Measurements from ENCODE around the gene HINT1.
A peak's percentile ranks its signal among the peaks of the same experiment; 100 is the strongest.

HINT1 gene

DNA sequence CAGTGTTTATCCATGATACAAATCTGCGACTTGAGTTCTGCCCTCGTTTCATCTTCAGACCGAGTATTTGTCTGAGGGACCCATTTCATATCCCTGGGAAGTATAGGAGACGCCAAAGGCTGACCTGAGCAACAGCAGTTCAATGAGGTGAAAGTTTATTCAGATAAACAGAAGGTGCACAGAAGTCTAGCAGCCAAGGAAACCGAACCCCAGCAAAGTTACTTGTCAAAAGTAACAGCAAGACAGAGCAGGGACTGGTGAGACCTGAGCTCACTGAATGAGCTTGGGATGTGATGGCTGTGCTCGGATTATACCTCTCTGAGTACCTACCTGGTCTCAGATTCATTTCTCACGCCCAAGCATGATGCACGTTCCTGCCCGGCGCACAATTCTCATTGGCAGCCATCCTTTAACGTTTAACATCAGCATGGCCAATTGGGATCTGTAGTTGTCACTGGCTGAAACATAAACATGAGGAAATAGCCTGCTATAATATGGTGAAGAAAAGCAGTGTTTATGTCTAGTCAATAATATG, 6.3 kb upstream of the HINT1 start:
- no peak for TF ChIP-seq FOXP2 (optimal IDR thresholded peaks at IDR 0.05; ENCODE audit: borderline replicate concordance, extremely low read depth, extremely low read length, insufficient read depth)
- TF ChIP-seq POLR2AphosphoS5 (IDR thresholded peaks at IDR 0.05; ENCODE audit: low read depth, low read length) = no peak
- TF ChIP-seq, protein P1, sequence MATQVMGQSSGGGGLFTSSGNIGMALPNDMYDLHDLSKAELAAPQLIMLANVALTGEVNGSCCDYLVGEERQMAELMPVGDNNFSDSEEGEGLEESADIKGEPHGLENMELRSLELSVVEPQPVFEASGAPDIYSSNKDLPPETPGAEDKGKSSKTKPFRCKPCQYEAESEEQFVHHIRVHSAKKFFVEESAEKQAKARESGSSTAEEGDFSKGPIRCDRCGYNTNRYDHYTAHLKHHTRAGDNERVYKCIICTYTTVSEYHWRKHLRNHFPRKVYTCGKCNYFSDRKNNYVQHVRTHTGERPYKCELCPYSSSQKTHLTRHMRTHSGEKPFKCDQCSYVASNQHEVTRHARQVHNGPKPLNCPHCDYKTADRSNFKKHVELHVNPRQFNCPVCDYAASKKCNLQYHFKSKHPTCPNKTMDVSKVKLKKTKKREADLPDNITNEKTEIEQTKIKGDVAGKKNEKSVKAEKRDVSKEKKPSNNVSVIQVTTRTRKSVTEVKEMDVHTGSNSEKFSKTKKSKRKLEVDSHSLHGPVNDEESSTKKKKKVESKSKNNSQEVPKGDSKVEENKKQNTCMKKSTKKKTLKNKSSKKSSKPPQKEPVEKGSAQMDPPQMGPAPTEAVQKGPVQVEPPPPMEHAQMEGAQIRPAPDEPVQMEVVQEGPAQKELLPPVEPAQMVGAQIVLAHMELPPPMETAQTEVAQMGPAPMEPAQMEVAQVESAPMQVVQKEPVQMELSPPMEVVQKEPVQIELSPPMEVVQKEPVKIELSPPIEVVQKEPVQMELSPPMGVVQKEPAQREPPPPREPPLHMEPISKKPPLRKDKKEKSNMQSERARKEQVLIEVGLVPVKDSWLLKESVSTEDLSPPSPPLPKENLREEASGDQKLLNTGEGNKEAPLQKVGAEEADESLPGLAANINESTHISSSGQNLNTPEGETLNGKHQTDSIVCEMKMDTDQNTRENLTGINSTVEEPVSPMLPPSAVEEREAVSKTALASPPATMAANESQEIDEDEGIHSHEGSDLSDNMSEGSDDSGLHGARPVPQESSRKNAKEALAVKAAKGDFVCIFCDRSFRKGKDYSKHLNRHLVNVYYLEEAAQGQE (IDR thresholded peaks at IDR 0.05; ENCODE audit: insufficient read depth in 1 of 2, low read depth in 2 of 2, low read length in 2 of 2) = no peak
- TF ChIP-seq SIN3A (IDR thresholded peaks at IDR 0.05; ENCODE audit: borderline replicate concordance, insufficient read depth, low read length) = no peak
- no peak for TF ChIP-seq TAF1 (IDR thresholded peaks at IDR 0.05; ENCODE audit: borderline replicate concordance, insufficient read depth, low read length)

DNA sequence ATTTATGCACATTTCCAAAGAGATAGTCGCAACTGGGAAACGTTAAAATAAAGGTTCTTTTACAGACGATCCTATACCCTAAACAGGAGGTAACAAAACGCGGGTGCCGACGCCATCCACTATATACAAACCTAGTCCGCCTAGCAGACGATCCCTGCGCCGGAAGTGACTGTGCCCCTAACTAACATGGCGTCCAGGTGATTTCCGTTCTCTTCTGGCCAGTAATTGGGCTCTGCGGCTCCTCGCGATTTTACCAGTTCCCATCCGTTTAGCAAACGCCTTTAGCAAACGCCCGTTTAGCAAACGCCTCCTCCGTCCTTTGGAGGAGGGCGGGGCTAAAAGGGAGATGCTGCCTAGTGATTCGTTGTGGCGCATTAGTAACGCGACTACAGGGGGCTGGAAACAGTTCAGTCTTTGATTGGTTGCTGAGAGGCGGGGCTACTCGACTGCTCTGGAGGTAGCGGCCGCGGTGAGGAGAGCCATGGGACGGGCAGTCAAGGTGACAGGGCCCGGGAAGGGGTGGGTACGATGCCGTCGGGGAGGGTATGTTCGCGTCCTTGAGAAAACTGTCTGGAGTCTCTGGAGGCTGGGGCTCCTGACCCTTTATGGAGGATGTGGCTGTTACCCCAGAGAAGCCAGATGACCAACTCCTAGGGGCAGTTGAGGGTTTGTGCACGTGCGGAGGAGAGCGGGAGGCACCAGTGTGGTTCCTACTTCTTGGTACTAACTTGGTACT, 5.7 kb upstream of the HINT1 start, which contains the start of gene LYRM7:
Gene LYRM7 (plus strand): TSS at position 405 of the 736 bp plus-strand sequence. CDS start 77 bp downstream, at position 482.
- TF ChIP-seq POLR2AphosphoS5 (IDR thresholded peaks at IDR 0.05; ENCODE audit: low read depth, low read length) (peak; percentile 88), FOXP2 (optimal IDR thresholded peaks at IDR 0.05; ENCODE audit: borderline replicate concordance, extremely low read depth, extremely low read length, insufficient read depth) (no peak), SIN3A (IDR thresholded peaks at IDR 0.05; ENCODE audit: borderline replicate concordance, insufficient read depth, low read length) (0 out of 2 replicates have a peak, but pooled peaks have one; percentile 14), TAF1 (IDR thresholded peaks at IDR 0.05; ENCODE audit: borderline replicate concordance, insufficient read depth, low read length) (peak; percentile 85; the same call in 1 of the 2 replicates)

DNA sequence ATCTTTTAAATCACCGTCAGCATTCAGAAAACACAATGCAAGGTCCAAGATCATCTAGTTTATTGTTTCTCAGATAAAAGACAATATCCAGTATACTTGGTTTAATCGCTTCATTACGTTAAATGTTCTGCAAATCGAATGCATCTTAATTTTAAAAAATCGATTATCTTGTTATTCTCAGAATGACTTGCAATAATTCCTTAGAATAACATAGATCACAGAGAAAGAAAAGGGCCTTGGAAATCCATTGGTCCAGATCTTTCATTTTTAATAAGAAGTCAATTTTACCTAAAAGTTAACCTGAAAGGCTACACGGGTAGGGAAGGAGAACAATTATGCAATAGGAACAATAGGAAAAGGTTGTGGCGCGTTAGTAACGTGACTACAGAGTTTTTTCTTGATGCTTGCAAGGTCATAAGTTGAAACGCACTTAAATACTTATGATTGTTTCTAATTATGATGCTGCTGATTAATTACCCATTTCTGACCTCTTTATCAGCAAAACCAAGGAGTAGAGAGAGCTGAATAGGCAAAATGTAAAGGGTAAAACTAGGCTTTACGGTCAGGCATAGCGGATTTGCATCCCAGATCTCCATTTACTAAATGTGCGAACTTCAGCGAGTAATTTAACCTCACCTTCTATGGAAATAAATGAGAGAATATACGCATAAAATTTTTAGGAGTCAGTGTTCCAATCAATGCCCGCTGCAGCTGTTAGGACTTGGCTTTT, 4.9 kb upstream of the HINT1 start:
- TF ChIP-seq FOXP2 (optimal IDR thresholded peaks at IDR 0.05; ENCODE audit: borderline replicate concordance, extremely low read depth, extremely low read length, insufficient read depth) = no peak
- TF ChIP-seq POLR2AphosphoS5 (IDR thresholded peaks at IDR 0.05; ENCODE audit: low read depth, low read length) = no peak
- no peak for TF ChIP-seq TAF1 (IDR thresholded peaks at IDR 0.05; ENCODE audit: borderline replicate concordance, insufficient read depth, low read length)
- TF ChIP-seq, protein P1 (IDR thresholded peaks at IDR 0.05; ENCODE audit: insufficient read depth in 1 of 2, low read depth in 2 of 2, low read length in 2 of 2) = no peak
- TF ChIP-seq SIN3A (IDR thresholded peaks at IDR 0.05; ENCODE audit: borderline replicate concordance, insufficient read depth, low read length) = no peak

DNA sequence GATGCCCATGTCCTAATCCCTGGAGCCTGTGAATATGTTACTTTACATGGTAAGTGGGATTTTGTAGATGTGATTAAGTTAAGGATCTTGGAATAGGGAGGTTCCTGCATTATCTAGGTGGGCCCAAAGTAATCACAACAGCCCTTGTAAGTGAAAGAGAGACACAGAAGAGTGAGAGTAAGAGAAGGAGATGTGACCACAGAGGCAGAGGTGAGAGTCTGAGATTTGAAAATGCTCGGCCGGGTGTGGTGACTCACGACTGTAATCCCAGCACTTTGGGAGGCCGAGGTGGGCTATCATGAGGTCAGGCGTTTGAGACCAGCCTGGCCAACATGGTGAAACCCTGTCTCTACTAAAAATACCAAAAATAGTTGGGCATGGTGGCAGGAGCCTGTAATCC, 2.6 kb upstream of the HINT1 start:
- no peak for TF ChIP-seq SIN3A (IDR thresholded peaks at IDR 0.05; ENCODE audit: borderline replicate concordance, insufficient read depth, low read length)
- TF ChIP-seq FOXP2 (optimal IDR thresholded peaks at IDR 0.05; ENCODE audit: borderline replicate concordance, extremely low read depth, extremely low read length, insufficient read depth) = no peak
- no peak for TF ChIP-seq POLR2AphosphoS5 (IDR thresholded peaks at IDR 0.05; ENCODE audit: low read depth, low read length)
- TF ChIP-seq TAF1 (IDR thresholded peaks at IDR 0.05; ENCODE audit: borderline replicate concordance, insufficient read depth, low read length) = no peak
- TF ChIP-seq, protein P1 (IDR thresholded peaks at IDR 0.05; ENCODE audit: insufficient read depth in 1 of 2, low read depth in 2 of 2, low read length in 2 of 2) = no peak
